Caco-2 (cell line): ENCODE measurements around the gene COL27A1. TPM values are rescaled to one million over a fixed set of nuclear protein-coding genes. Genes with fewer than 3 reads are reported as not detected.
A peak's percentile ranks its signal among the peaks of the same experiment; 100 is the strongest.

ENCODE experiments used
- BruUV-seq: library from RNA; stranded (reverse); fragments of 400-500 nt; replicated peaks from 2 replicates; lab custom pipeline; 2021; lab: Mats Ljungman, UMichigan
- CTCF ChIA-PET: fragments of 300-600 bp; sonication (Branson Sonifier 250); formaldehyde crosslinking; loops from one replicate; lab custom pipeline; 2022; ENCODE audit warnings: antibody characterized with exemption; lab: Charles Lee
- POLR2A ChIA-PET: fragments of 300-600 bp; sonication (Branson Sonifier 250); formaldehyde crosslinking; loops from one replicate; lab custom pipeline; 2022; ENCODE audit warnings: antibody characterized with exemption; lab: Charles Lee
- DNase-seq, 2 experiments: peaks; one replicate each; pipeline versions ENCODE4 v3.0.0 to v3.0.0-alpha.2; 2020 to 2022
- H3K27me3 ChIP-seq: replicated peaks from 2 replicates; pipeline ENCODE4 v1.6.0; 2011; ENCODE audit warnings: low read length; ENCODE audit not compliant: control insufficient read depth, insufficient read depth
- H3K36me3 ChIP-seq: 2 replicates; pipeline ENCODE4 v1.5.1; 2011; ENCODE audit warnings: low read length; ENCODE audit not compliant: control insufficient read depth, insufficient read depth
- H3K4me1 ChIP-seq: fragments of 250-450 bp; sonication (Bioruptor Pico); 2 replicates; pipeline ENCODE4 v1.5.1; 2020; ENCODE audit warnings: mild to moderate bottlenecking
- H3K4me3 ChIP-seq: 2 replicates; pipeline ENCODE4 v1.5.1; 2011; ENCODE audit warnings: low read depth, mild to moderate bottlenecking, control low read depth, low read length
- H3K9me3 ChIP-seq: fragments of 250-450 bp; sonication (Bioruptor Pico); 2 replicates; pipeline ENCODE4 v1.5.1; 2020; ENCODE audit warnings: mild to moderate bottlenecking, moderate library complexity
- H3K27ac Mint-ChIP-seq: one replicate; pipeline ENCODE4 v1.8.0; 2022; ENCODE audit warnings: mixed read lengths; ENCODE audit not compliant: unreplicated experiment
- H3K27me3 Mint-ChIP-seq: one replicate; pipeline ENCODE4 v1.8.0; 2022; ENCODE audit warnings: mixed read lengths; ENCODE audit not compliant: insufficient read depth, unreplicated experiment
- H3K36me3 Mint-ChIP-seq: one replicate; pipeline ENCODE4 v1.8.0; 2022; ENCODE audit warnings: mild to moderate bottlenecking, mixed read lengths; ENCODE audit not compliant: insufficient read depth, unreplicated experiment
- H3K4me1 Mint-ChIP-seq: one replicate; pipeline ENCODE4 v1.8.0; 2022; ENCODE audit warnings: low read depth, mixed read lengths; ENCODE audit not compliant: unreplicated experiment
- H3K4me3 Mint-ChIP-seq: one replicate; pipeline ENCODE4 v1.8.0; 2022; ENCODE audit warnings: mild to moderate bottlenecking, moderate library complexity, mixed read lengths; ENCODE audit not compliant: unreplicated experiment
- H3K9me3 Mint-ChIP-seq: one replicate; pipeline ENCODE4 v1.8.0; 2022; ENCODE audit warnings: mixed read lengths; ENCODE audit not compliant: unreplicated experiment
- intact Hi-C: fragments of 100-400 bp; cut with micrococcal nuclease; formaldehyde crosslinking; loops from one replicate; pipeline ENCODE4 v1.10.0; 2022; ENCODE audit not compliant: unreplicated experiment
- total RNA-seq: library from RNA; stranded (reverse); gene quantifications from 2 replicates; pipeline ENCODE4 v1.2.3, GENCODE V29; 2022
- TF ChIP-seq, protein P1 (sequence below), 2 experiments: fragments of 200-600 bp in 1 of 2; IDR thresholded peaks; 1 replicate in 1 of 2; 2 replicates in 1 of 2; pipeline versions ENCODE4 v1.5.1 to v1.8.0; 2011 to 2022; ENCODE audit warnings: antibody characterized with exemption in 1 of 2, control low read depth in 1 of 2, inconsistent platforms in 1 of 2, low read depth in 1 of 2, low read length in 1 of 2, mild to moderate bottlenecking in 1 of 2, moderate library complexity in 1 of 2; ENCODE audit not compliant: insufficient read depth in 1 of 2, severe bottlenecking in 1 of 2, unreplicated experiment in 1 of 2

The COL27A1 gene
- total RNA-seq, 1 experiment from 2014 or later: 31.1 TPM

DNA sequence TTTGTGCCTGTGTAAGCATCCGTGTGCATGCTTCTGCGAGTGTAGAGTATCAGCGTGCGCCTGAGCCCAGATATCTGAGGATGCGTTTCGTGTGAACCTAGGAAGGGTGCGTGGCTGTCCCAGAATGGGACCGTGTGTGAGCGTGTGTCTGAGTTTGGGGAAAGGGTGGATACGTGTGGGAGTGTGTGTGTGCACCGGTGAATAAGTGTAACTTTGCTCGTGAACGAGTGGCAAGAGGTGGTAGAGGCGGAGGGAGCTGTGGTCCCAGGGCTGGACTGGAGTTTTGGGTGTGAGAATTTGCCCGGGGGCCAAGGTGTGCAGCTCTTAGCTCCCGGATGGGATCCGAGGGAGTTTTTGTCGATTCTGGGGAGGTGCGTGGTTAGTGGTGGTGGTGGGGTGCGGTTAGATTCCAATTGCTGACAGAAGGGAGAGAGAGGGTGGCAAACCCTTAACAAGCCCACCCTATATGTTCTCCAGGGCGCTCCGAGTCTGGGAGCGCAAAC lies 686 bp upstream of the COL27A1 start:
- Histone ChIP-seq H3K9me3 (no peaks in the 10 kb centered on the region), H3K27me3 (no peaks in the 10 kb centered on the region), H3K4me1 (peaks cover 11% of the 10 kb centered on the region), H3K4me3 (peak overlapping the region; percentile 81), H3K36me3 (no peaks in the 10 kb centered on the region)
- TF ChIP-seq, protein P1, sequence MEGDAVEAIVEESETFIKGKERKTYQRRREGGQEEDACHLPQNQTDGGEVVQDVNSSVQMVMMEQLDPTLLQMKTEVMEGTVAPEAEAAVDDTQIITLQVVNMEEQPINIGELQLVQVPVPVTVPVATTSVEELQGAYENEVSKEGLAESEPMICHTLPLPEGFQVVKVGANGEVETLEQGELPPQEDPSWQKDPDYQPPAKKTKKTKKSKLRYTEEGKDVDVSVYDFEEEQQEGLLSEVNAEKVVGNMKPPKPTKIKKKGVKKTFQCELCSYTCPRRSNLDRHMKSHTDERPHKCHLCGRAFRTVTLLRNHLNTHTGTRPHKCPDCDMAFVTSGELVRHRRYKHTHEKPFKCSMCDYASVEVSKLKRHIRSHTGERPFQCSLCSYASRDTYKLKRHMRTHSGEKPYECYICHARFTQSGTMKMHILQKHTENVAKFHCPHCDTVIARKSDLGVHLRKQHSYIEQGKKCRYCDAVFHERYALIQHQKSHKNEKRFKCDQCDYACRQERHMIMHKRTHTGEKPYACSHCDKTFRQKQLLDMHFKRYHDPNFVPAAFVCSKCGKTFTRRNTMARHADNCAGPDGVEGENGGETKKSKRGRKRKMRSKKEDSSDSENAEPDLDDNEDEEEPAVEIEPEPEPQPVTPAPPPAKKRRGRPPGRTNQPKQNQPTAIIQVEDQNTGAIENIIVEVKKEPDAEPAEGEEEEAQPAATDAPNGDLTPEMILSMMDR (IDR thresholded peaks at IDR 0.05; ENCODE audit: insufficient read depth in 1 of 2, low read depth in 1 of 2, low read length in 1 of 2, severe bottlenecking in 1 of 2, unreplicated experiment in 1 of 2): no peak
- peaks cover 7% of the 10 kb centered on the region for H3K36me3 Mint-ChIP-seq
- H3K27me3 Mint-ChIP-seq: no peaks in the 10 kb centered on the region
- no peak overlapping the region for H3K27ac Mint-ChIP-seq
- H3K4me3 Mint-ChIP-seq: peak overlapping the region; percentile 78
- peaks cover 13% of the 10 kb centered on the region for H3K4me1 Mint-ChIP-seq
- ChIA-PET CTCF (interaction anchor here (0.7 to 4.1 kb wide), 13 partner anchors 13 to 384 kb away, joined by 3 to 76 read pairs (median 4); partner anchors contain the start of gene KIF12), POLR2A (no interaction called here)
- no peak for DNase-seq
- H3K9me3 Mint-ChIP-seq: no peaks in the 10 kb centered on the region
- intact Hi-C loops: loop anchor here (1.0 kb wide), 3 partner anchors 72 to 137 kb away; no protein-coding TSS in a partner anchor
- no TSS peak for BruUV-seq

GRCh38 chr9:114155995-114156656 lies 789 bp downstream of the COL27A1 start:
- no peaks in the 10 kb centered on the region for H3K36me3 ChIP-seq
- intact Hi-C loops: loop anchor here (1.0 kb wide), 4 partner anchors 45 to 135 kb away; no protein-coding TSS in a partner anchor
- DNase-seq: peak in 1 of 2 experiments; percentile 29
- BruUV-seq: TSS peak; percentile 32
- H3K27ac Mint-ChIP-seq: peak overlapping the region; percentile 82
- peaks cover 13% of the 10 kb centered on the region for H3K4me1 Mint-ChIP-seq
- H3K9me3 Mint-ChIP-seq: no peaks in the 10 kb centered on the region
- peaks cover 12% of the 10 kb centered on the region for H3K36me3 Mint-ChIP-seq
- no peaks in the 10 kb centered on the region for H3K9me3 ChIP-seq
- H3K4me3 ChIP-seq: peak overlapping the region; percentile 81
- no peaks in the 10 kb centered on the region for H3K27me3 ChIP-seq
- no peaks in the 10 kb centered on the region for H3K27me3 Mint-ChIP-seq
- peak overlapping the region; percentile 78 for H3K4me3 Mint-ChIP-seq
- H3K4me1 ChIP-seq: peaks cover 11% of the 10 kb centered on the region
- TF ChIP-seq, protein P1 (IDR thresholded peaks at IDR 0.05; ENCODE audit: insufficient read depth in 1 of 2, low read depth in 1 of 2, low read length in 1 of 2, severe bottlenecking in 1 of 2, unreplicated experiment in 1 of 2): no peak
- ChIA-PET CTCF (interaction anchor here (1.2 to 4.1 kb wide), 3 partner anchors 21 to 74 kb away, joined by 3 to 76 read pairs (median 4); no protein-coding TSS in a partner anchor), POLR2A (interaction anchor here (0.6 kb wide), 1 partner anchor 33 kb away, joined by 3 read pairs; no protein-coding TSS in a partner anchor)

- H3K36me3 Mint-ChIP-seq: peaks cover 12% of the 10 kb centered on the region
- no TSS peak for BruUV-seq
- peak overlapping the region; percentile 78 for H3K4me3 Mint-ChIP-seq
- peak overlapping the region; percentile 81 for H3K4me3 ChIP-seq
- DNase-seq: peak in 1 of 2 experiments; percentile 43
- POLR2A ChIA-PET: interaction anchor here (0.6 kb wide), 1 partner anchor 34 kb away, joined by 3 read pairs; no protein-coding TSS in a partner anchor
- no peaks in the 10 kb centered on the region for H3K27me3 ChIP-seq
- H3K4me1 Mint-ChIP-seq: peaks cover 13% of the 10 kb centered on the region
- H3K4me1 ChIP-seq: peaks cover 11% of the 10 kb centered on the region
- no peaks in the 10 kb centered on the region for H3K27me3 Mint-ChIP-seq
- no peaks in the 10 kb centered on the region for H3K9me3 ChIP-seq
- H3K9me3 Mint-ChIP-seq: no peaks in the 10 kb centered on the region
- TF ChIP-seq, protein P1 (IDR thresholded peaks at IDR 0.05; ENCODE audit: insufficient read depth in 1 of 2, low read depth in 1 of 2, low read length in 1 of 2, severe bottlenecking in 1 of 2, unreplicated experiment in 1 of 2): no peak
- peak overlapping the region; percentile 82 for H3K27ac Mint-ChIP-seq
- CTCF ChIA-PET: interaction anchor here (0.8 to 1.2 kb wide), 2 partner anchors 49 to 74 kb away, joined by 3 read pairs; no protein-coding TSS in a partner anchor
- H3K36me3 ChIP-seq: no peaks in the 10 kb centered on the region
- intact Hi-C loops: loop anchor here (1.0 kb wide), 1 partner anchor 44 kb away; no protein-coding TSS in a partner anchor
Observed at GRCh38 chr9:114156657-114157421, 1.5 kb downstream of the COL27A1 start.
